Neural cell (in vitro differentiated cells): ENCODE data around the gene SPP1. TPM values are rescaled to one million over a fixed set of nuclear protein-coding genes. Genes with fewer than 3 reads are reported as not detected.

Experiments
- H2AFZ ChIP-seq: fragments of 200-600, 300-800 bp; sonication (generic), shearing (Covaris generic); 2 replicates; pipeline ENCODE4 v1.6.0; 2014; ENCODE audit warnings: low read depth, mild to moderate bottlenecking, antibody characterized with exemption, low read length, moderate library complexity
- H3F3A ChIP-seq: fragments of 200-600 bp; shearing (Covaris generic); 2 replicates; pipeline ENCODE4 v1.6.1; 2016; ENCODE audit warnings: mild to moderate bottlenecking, moderate library complexity, mixed read lengths, antibody characterized with exemption, low read length; ENCODE audit not compliant: insufficient read depth, poor library complexity, severe bottlenecking
- H3K27ac ChIP-seq: fragments of 200-600, 300-800 bp; sonication (generic), shearing (Covaris generic); 2 replicates; pipeline ENCODE4 v1.5.1; 2014; ENCODE audit warnings: mild to moderate bottlenecking, low read length, moderate library complexity
- H3K27me3 ChIP-seq: fragments of 300-800, 200-600 bp; sonication (generic), shearing (Covaris generic); 2 replicates; pipeline ENCODE4 v1.6.0; 2014; ENCODE audit warnings: mild to moderate bottlenecking, low read depth, low read length, moderate library complexity; ENCODE audit not compliant: insufficient read depth
- H3K36me3 ChIP-seq: fragments of 300-800, 200-600 bp; sonication (generic), shearing (Covaris generic); 2 replicates; pipeline ENCODE4 v1.5.1; 2014; ENCODE audit warnings: mild to moderate bottlenecking, antibody characterized with exemption, low read length, moderate library complexity; ENCODE audit not compliant: insufficient read depth
- H3K4me2 ChIP-seq: fragments of 300-800, 200-600 bp; sonication (generic), shearing (Covaris generic); 2 replicates; pipeline ENCODE4 v1.6.0; 2014; ENCODE audit warnings: mild to moderate bottlenecking, low read length
- H3K4me3 ChIP-seq: fragments of 300-800, 200-600 bp; sonication (generic), shearing (Covaris generic); 2 replicates; pipeline ENCODE4 v1.5.1; 2014; ENCODE audit warnings: mild to moderate bottlenecking, low read length, moderate library complexity
- H3K79me2 ChIP-seq: fragments of 200-600 bp; shearing (Covaris generic); replicated peaks from 2 replicates; pipeline ENCODE4 v1.6.0; 2014; ENCODE audit warnings: mild to moderate bottlenecking, low read length, moderate library complexity; ENCODE audit not compliant: insufficient read depth
- H3K9ac ChIP-seq: fragments of 300-800, 200-600 bp; sonication (generic), shearing (Covaris generic); 2 replicates; pipeline ENCODE4 v1.6.1; 2016; ENCODE audit warnings: mild to moderate bottlenecking, low read length, mixed read lengths
- H3K9me2 ChIP-seq: fragments of 200-600 bp; shearing (Covaris generic); 2 replicates; pipeline ENCODE4 v1.6.1; 2016; ENCODE audit warnings: mild to moderate bottlenecking, low read length, mixed read lengths; ENCODE audit not compliant: insufficient read depth
- H3K9me3 ChIP-seq: fragments of 200-600, 300-800 bp; sonication (generic), shearing (Covaris generic); 2 replicates; pipeline ENCODE4 v1.6.1; 2016; ENCODE audit warnings: mild to moderate bottlenecking, mixed run types, low read length, moderate library complexity, mixed read lengths
- H4K20me1 ChIP-seq: fragments of 200-600 bp; shearing (Covaris generic); 2 replicates; pipeline ENCODE4 v1.6.1; 2016; ENCODE audit warnings: mild to moderate bottlenecking, mixed run types; ENCODE audit not compliant: insufficient read depth
- EP300 ChIP-seq: fragments of 450-650 bp; conservative IDR thresholded peaks from 2 replicates; pipeline ENCODE4 v1.6.1; 2014; ENCODE audit warnings: antibody characterized with exemption, mild to moderate bottlenecking, moderate library complexity; ENCODE audit not compliant: poor library complexity, severe bottlenecking
- EZH2 ChIP-seq: fragments of 200-600, 300-800 bp; shearing (Covaris generic), sonication (generic); IDR thresholded peaks from 2 replicates; pipeline ENCODE4 v1.6.1; 2014; ENCODE audit warnings: antibody characterized with exemption, low read length, borderline replicate concordance, mild to moderate bottlenecking; ENCODE audit not compliant: insufficient read depth, poor library complexity, severe bottlenecking
- MXI1 ChIP-seq: fragments of 450-650 bp; conservative IDR thresholded peaks from 2 replicates; pipeline ENCODE4 v1.6.1; 2014; ENCODE audit warnings: antibody characterized with exemption, mild to moderate bottlenecking; ENCODE audit not compliant: poor library complexity, severe bottlenecking
- POLR2AphosphoS5 ChIP-seq: IDR thresholded peaks from 2 replicates; pipeline ENCODE4 v1.6.1; 2012
- RAD21 ChIP-seq: fragments of 450-650 bp; conservative IDR thresholded peaks from 2 replicates; pipeline ENCODE4 v1.6.1; 2014; ENCODE audit warnings: antibody characterized with exemption, mild to moderate bottlenecking, moderate library complexity
- SMC3 ChIP-seq: fragments of 450-650 bp; conservative IDR thresholded peaks from 2 replicates; pipeline ENCODE4 v1.6.1; 2014; ENCODE audit warnings: antibody characterized with exemption, mild to moderate bottlenecking, moderate library complexity; ENCODE audit not compliant: poor library complexity
- TAF1 ChIP-seq: IDR thresholded peaks from 2 replicates; pipeline ENCODE4 v1.6.1; 2012; ENCODE audit warnings: low read depth
- polyA plus RNA-seq: library from polyadenylated mRNA; depleted of rRNA; stranded (reverse); fragments of >200 nt; gene quantifications from 2 replicates; pipeline ENCODE4 v1.2.3, GENCODE V29; 2014
- TF ChIP-seq, protein P1 (sequence below): IDR thresholded peaks from 2 replicates; pipeline ENCODE4 v1.6.1; 2012; ENCODE audit warnings: borderline replicate concordance
- TF ChIP-seq, protein P2 (sequence below): fragments of 450-650 bp; IDR thresholded peaks from 2 replicates; pipeline ENCODE4 v1.5.1; 2014; ENCODE audit warnings: antibody characterized with exemption, mild to moderate bottlenecking, moderate library complexity; ENCODE audit not compliant: poor library complexity, severe bottlenecking

SPP1 gene
- polyA plus RNA-seq, 1 donor from 2014 or later: 0.35 TPM

DNA sequence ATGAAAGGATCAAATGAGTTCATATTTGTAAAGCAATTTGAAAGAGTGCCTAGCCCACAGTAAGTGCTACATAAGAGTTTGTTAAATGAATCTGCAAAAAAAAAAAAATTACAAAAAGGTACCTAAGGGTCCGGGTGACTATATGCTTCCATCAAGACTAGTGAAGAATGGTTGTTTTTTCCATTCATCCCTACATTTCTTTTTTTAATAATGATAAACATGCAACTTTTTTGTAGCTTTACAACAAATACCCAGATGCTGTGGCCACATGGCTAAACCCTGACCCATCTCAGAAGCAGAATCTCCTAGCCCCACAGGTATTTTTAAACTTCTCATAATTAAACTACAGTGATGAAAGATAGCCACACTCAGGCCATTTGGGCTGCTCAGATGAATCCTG lies 4.3 kb downstream of the SPP1 start:
- no peak overlapping the region for H3K9ac ChIP-seq
- no peak overlapping the region for H3K4me2 ChIP-seq
- no peak overlapping the region for H3K4me3 ChIP-seq
- no peaks in the 10 kb centered on the region for H3K36me3 ChIP-seq
- no peaks in the 10 kb centered on the region for H3K9me3 ChIP-seq
- H3K79me2 ChIP-seq: no peaks in the 10 kb centered on the region
- H4K20me1 ChIP-seq: no peaks in the 10 kb centered on the region
- H3K27ac ChIP-seq: no peak overlapping the region
- TF ChIP-seq, protein P1, sequence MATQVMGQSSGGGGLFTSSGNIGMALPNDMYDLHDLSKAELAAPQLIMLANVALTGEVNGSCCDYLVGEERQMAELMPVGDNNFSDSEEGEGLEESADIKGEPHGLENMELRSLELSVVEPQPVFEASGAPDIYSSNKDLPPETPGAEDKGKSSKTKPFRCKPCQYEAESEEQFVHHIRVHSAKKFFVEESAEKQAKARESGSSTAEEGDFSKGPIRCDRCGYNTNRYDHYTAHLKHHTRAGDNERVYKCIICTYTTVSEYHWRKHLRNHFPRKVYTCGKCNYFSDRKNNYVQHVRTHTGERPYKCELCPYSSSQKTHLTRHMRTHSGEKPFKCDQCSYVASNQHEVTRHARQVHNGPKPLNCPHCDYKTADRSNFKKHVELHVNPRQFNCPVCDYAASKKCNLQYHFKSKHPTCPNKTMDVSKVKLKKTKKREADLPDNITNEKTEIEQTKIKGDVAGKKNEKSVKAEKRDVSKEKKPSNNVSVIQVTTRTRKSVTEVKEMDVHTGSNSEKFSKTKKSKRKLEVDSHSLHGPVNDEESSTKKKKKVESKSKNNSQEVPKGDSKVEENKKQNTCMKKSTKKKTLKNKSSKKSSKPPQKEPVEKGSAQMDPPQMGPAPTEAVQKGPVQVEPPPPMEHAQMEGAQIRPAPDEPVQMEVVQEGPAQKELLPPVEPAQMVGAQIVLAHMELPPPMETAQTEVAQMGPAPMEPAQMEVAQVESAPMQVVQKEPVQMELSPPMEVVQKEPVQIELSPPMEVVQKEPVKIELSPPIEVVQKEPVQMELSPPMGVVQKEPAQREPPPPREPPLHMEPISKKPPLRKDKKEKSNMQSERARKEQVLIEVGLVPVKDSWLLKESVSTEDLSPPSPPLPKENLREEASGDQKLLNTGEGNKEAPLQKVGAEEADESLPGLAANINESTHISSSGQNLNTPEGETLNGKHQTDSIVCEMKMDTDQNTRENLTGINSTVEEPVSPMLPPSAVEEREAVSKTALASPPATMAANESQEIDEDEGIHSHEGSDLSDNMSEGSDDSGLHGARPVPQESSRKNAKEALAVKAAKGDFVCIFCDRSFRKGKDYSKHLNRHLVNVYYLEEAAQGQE: no peak
- TF ChIP-seq POLR2AphosphoS5: no peak
- TF ChIP-seq, protein P2, sequence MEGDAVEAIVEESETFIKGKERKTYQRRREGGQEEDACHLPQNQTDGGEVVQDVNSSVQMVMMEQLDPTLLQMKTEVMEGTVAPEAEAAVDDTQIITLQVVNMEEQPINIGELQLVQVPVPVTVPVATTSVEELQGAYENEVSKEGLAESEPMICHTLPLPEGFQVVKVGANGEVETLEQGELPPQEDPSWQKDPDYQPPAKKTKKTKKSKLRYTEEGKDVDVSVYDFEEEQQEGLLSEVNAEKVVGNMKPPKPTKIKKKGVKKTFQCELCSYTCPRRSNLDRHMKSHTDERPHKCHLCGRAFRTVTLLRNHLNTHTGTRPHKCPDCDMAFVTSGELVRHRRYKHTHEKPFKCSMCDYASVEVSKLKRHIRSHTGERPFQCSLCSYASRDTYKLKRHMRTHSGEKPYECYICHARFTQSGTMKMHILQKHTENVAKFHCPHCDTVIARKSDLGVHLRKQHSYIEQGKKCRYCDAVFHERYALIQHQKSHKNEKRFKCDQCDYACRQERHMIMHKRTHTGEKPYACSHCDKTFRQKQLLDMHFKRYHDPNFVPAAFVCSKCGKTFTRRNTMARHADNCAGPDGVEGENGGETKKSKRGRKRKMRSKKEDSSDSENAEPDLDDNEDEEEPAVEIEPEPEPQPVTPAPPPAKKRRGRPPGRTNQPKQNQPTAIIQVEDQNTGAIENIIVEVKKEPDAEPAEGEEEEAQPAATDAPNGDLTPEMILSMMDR: no peak
- no peak for TF ChIP-seq SMC3
- no peak for TF ChIP-seq TAF1
- no peak for TF ChIP-seq EP300
- no peak for TF ChIP-seq MXI1
- no peak for TF ChIP-seq RAD21
- no peak for TF ChIP-seq EZH2
- no peak overlapping the region for H2AFZ ChIP-seq
- no peaks in the 10 kb centered on the region for H3K27me3 ChIP-seq
- no peaks in the 10 kb centered on the region for H3K9me2 ChIP-seq
- no peaks in the 10 kb centered on the region for H3F3A ChIP-seq

DNA sequence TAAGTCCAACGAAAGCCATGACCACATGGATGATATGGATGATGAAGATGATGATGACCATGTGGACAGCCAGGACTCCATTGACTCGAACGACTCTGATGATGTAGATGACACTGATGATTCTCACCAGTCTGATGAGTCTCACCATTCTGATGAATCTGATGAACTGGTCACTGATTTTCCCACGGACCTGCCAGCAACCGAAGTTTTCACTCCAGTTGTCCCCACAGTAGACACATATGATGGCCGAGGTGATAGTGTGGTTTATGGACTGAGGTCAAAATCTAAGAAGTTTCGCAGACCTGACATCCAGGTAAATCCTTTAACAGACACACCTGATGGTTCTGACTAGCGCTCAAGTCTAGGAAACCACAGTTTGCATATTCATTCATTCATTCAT lies 6.0 kb downstream of the SPP1 start:
- H4K20me1 ChIP-seq: no peaks in the 10 kb centered on the region
- H3K27me3 ChIP-seq: no peaks in the 10 kb centered on the region
- no peak overlapping the region for H2AFZ ChIP-seq
- no peak overlapping the region for H3K4me2 ChIP-seq
- no peaks in the 10 kb centered on the region for H3K9me3 ChIP-seq
- no peaks in the 10 kb centered on the region for H3K36me3 ChIP-seq
- H3K79me2 ChIP-seq: no peaks in the 10 kb centered on the region
- no peak overlapping the region for H3K4me3 ChIP-seq
- TF ChIP-seq EP300: no peak
- no peak for TF ChIP-seq SMC3
- no peak for TF ChIP-seq MXI1
- no peak for TF ChIP-seq EZH2
- TF ChIP-seq POLR2AphosphoS5: no peak
- TF ChIP-seq, protein P1: no peak
- TF ChIP-seq, protein P2: no peak
- no peak for TF ChIP-seq RAD21
- no peak for TF ChIP-seq TAF1
- H3K9me2 ChIP-seq: no peaks in the 10 kb centered on the region
- H3K27ac ChIP-seq: no peak overlapping the region
- no peak overlapping the region for H3K9ac ChIP-seq
- H3F3A ChIP-seq: no peaks in the 10 kb centered on the region
